Ishikawa (cell line): Measurements from ENCODE around the gene SPOCK2.

Experiments used
- CEBPB ChIP-seq: IDR thresholded peaks from 2 replicates; pipeline ENCODE4 v1.6.1; 2012
- CREB1 ChIP-seq: IDR thresholded peaks from 2 replicates; pipeline ENCODE4 v1.6.1; 2012; ENCODE audit warnings: low read depth
- EGR1 ChIP-seq: IDR thresholded peaks from 2 replicates; pipeline ENCODE4 v1.6.1; 2012
- EP300 ChIP-seq: IDR thresholded peaks from 2 replicates; pipeline ENCODE4 v1.6.1; 2012; ENCODE audit warnings: borderline replicate concordance
- FOXM1 ChIP-seq: IDR thresholded peaks from 2 replicates; pipeline ENCODE4 v1.6.1; 2012; ENCODE audit warnings: low read depth, borderline replicate concordance
- MAX ChIP-seq: IDR thresholded peaks from 2 replicates; pipeline ENCODE4 v1.6.1; 2012
- NFIC ChIP-seq: IDR thresholded peaks from 2 replicates; pipeline ENCODE4 v1.6.1; 2012
- RAD21 ChIP-seq: IDR thresholded peaks from 2 replicates; pipeline ENCODE4 v1.6.1; 2012; ENCODE audit warnings: low read depth
- TAF1 ChIP-seq: IDR thresholded peaks from 2 replicates; pipeline ENCODE4 v1.6.1; 2012; ENCODE audit warnings: low read depth, mild to moderate bottlenecking
- TCF12 ChIP-seq: IDR thresholded peaks from 2 replicates; pipeline ENCODE4 v1.6.1; 2012; ENCODE audit warnings: low read depth
- TEAD4 ChIP-seq: IDR thresholded peaks from 2 replicates; pipeline ENCODE4 v1.6.1; 2012
- USF1 ChIP-seq: IDR thresholded peaks from 2 replicates; pipeline ENCODE4 v1.6.1; 2012
- YY1 ChIP-seq: IDR thresholded peaks from 2 replicates; pipeline ENCODE4 v1.6.1; 2012; ENCODE audit warnings: low read depth
- ZBTB7A ChIP-seq: IDR thresholded peaks from 2 replicates; pipeline ENCODE4 v1.6.1; 2012; ENCODE audit warnings: low read depth
- TF ChIP-seq, protein P1 (sequence below): IDR thresholded peaks from 2 replicates; pipeline ENCODE4 v1.6.1; 2012; ENCODE audit warnings: low read depth, mild to moderate bottlenecking

SPOCK2 gene

DNA sequence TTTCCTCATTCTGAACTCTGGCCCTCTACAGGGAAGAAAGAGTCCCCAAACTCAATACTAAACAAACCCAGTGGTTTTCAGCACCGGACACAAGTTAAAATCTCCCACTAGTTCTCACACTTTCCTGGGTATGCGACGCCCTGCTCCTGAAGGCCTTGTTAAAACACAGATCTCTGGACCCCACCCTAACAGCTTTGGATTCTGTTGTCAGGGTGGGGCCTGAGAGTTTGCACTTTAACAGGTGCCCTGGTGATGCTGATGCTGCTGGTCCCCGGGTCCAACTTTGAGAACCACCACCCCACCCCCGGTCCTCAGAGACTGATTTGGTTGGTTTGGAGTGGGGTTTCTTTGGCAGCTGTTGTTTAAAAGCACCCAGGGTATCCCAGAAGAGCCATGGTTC is 62.5 kb downstream of the SPOCK2 start:
- TF ChIP-seq ZBTB7A (no peak), TCF12 (no peak), EP300 (no peak), CEBPB (no peak), USF1 (no peak)

GRCh38 chr10:72025400-72025799 is 63.0 kb downstream of the SPOCK2 start:
- no peak for TF ChIP-seq EP300
- TF ChIP-seq ZBTB7A, result no peak
- no peak for TF ChIP-seq TCF12
- TF ChIP-seq MAX, result no peak
- no peak for TF ChIP-seq EGR1
- TF ChIP-seq USF1, result no peak
- TF ChIP-seq, protein P1, sequence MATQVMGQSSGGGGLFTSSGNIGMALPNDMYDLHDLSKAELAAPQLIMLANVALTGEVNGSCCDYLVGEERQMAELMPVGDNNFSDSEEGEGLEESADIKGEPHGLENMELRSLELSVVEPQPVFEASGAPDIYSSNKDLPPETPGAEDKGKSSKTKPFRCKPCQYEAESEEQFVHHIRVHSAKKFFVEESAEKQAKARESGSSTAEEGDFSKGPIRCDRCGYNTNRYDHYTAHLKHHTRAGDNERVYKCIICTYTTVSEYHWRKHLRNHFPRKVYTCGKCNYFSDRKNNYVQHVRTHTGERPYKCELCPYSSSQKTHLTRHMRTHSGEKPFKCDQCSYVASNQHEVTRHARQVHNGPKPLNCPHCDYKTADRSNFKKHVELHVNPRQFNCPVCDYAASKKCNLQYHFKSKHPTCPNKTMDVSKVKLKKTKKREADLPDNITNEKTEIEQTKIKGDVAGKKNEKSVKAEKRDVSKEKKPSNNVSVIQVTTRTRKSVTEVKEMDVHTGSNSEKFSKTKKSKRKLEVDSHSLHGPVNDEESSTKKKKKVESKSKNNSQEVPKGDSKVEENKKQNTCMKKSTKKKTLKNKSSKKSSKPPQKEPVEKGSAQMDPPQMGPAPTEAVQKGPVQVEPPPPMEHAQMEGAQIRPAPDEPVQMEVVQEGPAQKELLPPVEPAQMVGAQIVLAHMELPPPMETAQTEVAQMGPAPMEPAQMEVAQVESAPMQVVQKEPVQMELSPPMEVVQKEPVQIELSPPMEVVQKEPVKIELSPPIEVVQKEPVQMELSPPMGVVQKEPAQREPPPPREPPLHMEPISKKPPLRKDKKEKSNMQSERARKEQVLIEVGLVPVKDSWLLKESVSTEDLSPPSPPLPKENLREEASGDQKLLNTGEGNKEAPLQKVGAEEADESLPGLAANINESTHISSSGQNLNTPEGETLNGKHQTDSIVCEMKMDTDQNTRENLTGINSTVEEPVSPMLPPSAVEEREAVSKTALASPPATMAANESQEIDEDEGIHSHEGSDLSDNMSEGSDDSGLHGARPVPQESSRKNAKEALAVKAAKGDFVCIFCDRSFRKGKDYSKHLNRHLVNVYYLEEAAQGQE, result no peak
- no peak for TF ChIP-seq RAD21
- no peak for TF ChIP-seq CEBPB
- TF ChIP-seq CREB1, result no peak

DNA sequence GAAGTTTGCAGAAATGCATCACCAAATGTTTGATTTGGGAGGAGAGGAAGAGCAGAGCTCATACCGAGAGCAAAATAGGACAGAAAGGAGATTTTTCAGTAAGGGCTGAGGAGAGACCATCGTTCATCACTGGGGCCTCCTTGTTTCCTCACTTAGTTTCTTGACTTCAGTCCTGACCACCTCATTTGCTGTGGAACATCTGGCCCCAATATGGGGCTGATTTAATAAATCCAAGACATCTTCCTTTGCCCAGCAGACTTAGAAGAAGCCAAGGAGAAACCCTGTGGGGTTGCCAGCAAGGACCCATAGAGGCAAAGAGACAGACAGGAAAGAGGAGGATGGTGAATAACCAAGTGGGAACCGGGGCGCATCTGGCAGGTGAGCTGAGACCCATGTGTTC is 63.8 kb downstream of the SPOCK2 start:
- TF ChIP-seq YY1, result no peak
- no peak for TF ChIP-seq TCF12
- no peak for TF ChIP-seq ZBTB7A

- TF ChIP-seq RAD21 (no peak), TCF12 (no peak), CEBPB (no peak), NFIC (no peak), EGR1 (no peak), FOXM1 (no peak), YY1 (no peak), EP300 (no peak)
- TF ChIP-seq, protein P1, result no peak
Measured at GRCh38 chr10:72022228-72022627, 66.1 kb downstream of the SPOCK2 start.

GRCh38 chr10:72020914-72021809 is 67.2 kb downstream of the SPOCK2 start:
- TF ChIP-seq USF1 (no peak), ZBTB7A (no peak), NFIC (no peak), CREB1 (no peak), RAD21 (no peak), FOXM1 (no peak), CEBPB (no peak), YY1 (no peak), TCF12 (no peak)

GRCh38 chr10:72019085-72019876 is 69.1 kb downstream of the SPOCK2 start:
- TF ChIP-seq TCF12 (no peak), RAD21 (no peak), NFIC (no peak), CEBPB (no peak), FOXM1 (no peak), ZBTB7A (no peak), TAF1 (no peak), TEAD4 (no peak), EGR1 (no peak), CREB1 (no peak), EP300 (no peak), YY1 (no peak), MAX (no peak), USF1 (no peak)
- TF ChIP-seq, protein P1, result no peak
